H9 (cell line): ENCODE measurements around the gene ZFP64. TPM values are rescaled to one million over a fixed set of nuclear protein-coding genes. Genes with fewer than 3 reads are reported as not detected.

Experiments used
- DNase-seq: peaks from one replicate; pipeline ENCODE4 v3.0.0-alpha.2; 2017
- H2AFZ ChIP-seq: one replicate; pipeline ENCODE4 v1.6.1; 2013; ENCODE audit warnings: mild to moderate bottlenecking, low read length, control low read depth, moderate library complexity
- H2AK5ac ChIP-seq: 2 replicates; pipeline ENCODE4 v1.6.1; 2013; ENCODE audit warnings: low read length, control low read depth, mixed read lengths; ENCODE audit not compliant: insufficient read length
- H2BK120ac ChIP-seq: one replicate; pipeline ENCODE4 v1.6.1; 2013; ENCODE audit warnings: low read depth, mild to moderate bottlenecking, low read length, control low read depth, inconsistent platforms; ENCODE audit not compliant: poor library complexity, severe bottlenecking
- H2BK12ac ChIP-seq: 2 replicates; pipeline ENCODE4 v1.6.1; 2013; ENCODE audit warnings: low read length, control low read depth, mixed read lengths, low read depth; ENCODE audit not compliant: insufficient read length
- H2BK15ac ChIP-seq: 2 replicates; pipeline ENCODE4 v1.6.1; 2013; ENCODE audit warnings: low read depth, low read length, control low read depth
- H2BK20ac ChIP-seq: one replicate; pipeline ENCODE4 v1.6.1; 2013; ENCODE audit warnings: low read depth, mild to moderate bottlenecking, low read length, control low read depth, inconsistent platforms; ENCODE audit not compliant: poor library complexity, severe bottlenecking
- H2BK5ac ChIP-seq: 2 replicates; pipeline ENCODE4 v1.6.1; 2013; ENCODE audit warnings: low read length, control low read depth, mixed read lengths; ENCODE audit not compliant: insufficient read length
- H3K14ac ChIP-seq: 2 replicates; pipeline ENCODE4 v1.6.1; 2013; ENCODE audit warnings: low read length, control low read depth; ENCODE audit not compliant: insufficient read depth
- H3K18ac ChIP-seq: 2 replicates; pipeline ENCODE4 v1.6.1; 2013; ENCODE audit warnings: low read depth, mild to moderate bottlenecking, mixed read lengths, low read length, control low read depth; ENCODE audit not compliant: insufficient read length
- H3K23ac ChIP-seq: 2 replicates; pipeline ENCODE4 v1.6.1; 2013; ENCODE audit warnings: low read length, control low read depth, mixed read lengths, low read depth; ENCODE audit not compliant: insufficient read length
- H3K23me2 ChIP-seq: 2 replicates; pipeline ENCODE4 v1.6.1; 2013; ENCODE audit warnings: low read depth, mild to moderate bottlenecking, mixed read lengths, low read length, control low read depth; ENCODE audit not compliant: insufficient read length, poor library complexity, severe bottlenecking
- H3K27ac ChIP-seq: 2 replicates; pipeline ENCODE4 v1.5.1; 2013; ENCODE audit warnings: low read length, control low read depth, mixed read lengths, low read depth; ENCODE audit not compliant: insufficient read length
- H3K27me3 ChIP-seq: 2 replicates; pipeline ENCODE4 v1.6.1; 2013; ENCODE audit warnings: low read length, control low read depth, inconsistent platforms; ENCODE audit not compliant: insufficient read depth
- H3K4ac ChIP-seq: 2 replicates; pipeline ENCODE4 v1.6.1; 2013; ENCODE audit warnings: low read depth, mild to moderate bottlenecking, control low read depth, inconsistent platforms, low read length, moderate library complexity
- H3K4me1 ChIP-seq: 2 replicates; pipeline ENCODE4 v1.6.1; 2013; ENCODE audit warnings: low read length, control low read depth, inconsistent platforms; ENCODE audit not compliant: insufficient read depth
- H3K4me2 ChIP-seq: 2 replicates; pipeline ENCODE4 v1.6.1; 2013; ENCODE audit warnings: low read length, control low read depth, mixed read lengths; ENCODE audit not compliant: insufficient read length, insufficient read depth
- H3K56ac ChIP-seq: 2 replicates; pipeline ENCODE4 v1.6.1; 2013; ENCODE audit warnings: low read depth, mild to moderate bottlenecking, mixed read lengths, low read length, control low read depth; ENCODE audit not compliant: insufficient read length
- H3K79me1 ChIP-seq: 2 replicates; pipeline ENCODE4 v1.6.1; 2013; ENCODE audit warnings: low read depth, mild to moderate bottlenecking, moderate library complexity, low read length, control low read depth, inconsistent platforms; ENCODE audit not compliant: insufficient read depth, poor library complexity, severe bottlenecking
- H3K79me2 ChIP-seq: 2 replicates; pipeline ENCODE4 v1.6.1; 2013; ENCODE audit warnings: low read length, control low read depth, inconsistent platforms; ENCODE audit not compliant: insufficient read depth
- H3K9ac ChIP-seq: 2 replicates; pipeline ENCODE4 v1.6.1; 2013; ENCODE audit warnings: low read length, control low read depth, mixed read lengths; ENCODE audit not compliant: insufficient read length; ENCODE audit errors: extremely low read depth
- H3K9me3 ChIP-seq: one replicate; pipeline ENCODE4 v1.6.1; 2013; ENCODE audit warnings: low read depth, low read length, inconsistent platforms; ENCODE audit not compliant: control insufficient read depth
- H3T11ph ChIP-seq: one replicate; pipeline ENCODE4 v1.6.1; 2013; ENCODE audit warnings: mild to moderate bottlenecking, low read length, control low read depth, inconsistent platforms
- H4K20me1 ChIP-seq: one replicate; pipeline ENCODE4 v1.6.1; 2013; ENCODE audit not compliant: control insufficient read depth, insufficient read length, insufficient read depth
- H4K5ac ChIP-seq: 2 replicates; pipeline ENCODE4 v1.6.1; 2013; ENCODE audit warnings: low read depth, mild to moderate bottlenecking, mixed read lengths, low read length, control low read depth; ENCODE audit not compliant: insufficient read length
- H4K8ac ChIP-seq: replicated peaks from 2 replicates; pipeline ENCODE4 v1.6.1; 2013; ENCODE audit warnings: low read length, control low read depth, mixed read lengths, low read depth; ENCODE audit not compliant: insufficient read length
- H4K91ac ChIP-seq: 2 replicates; pipeline ENCODE4 v1.6.1; 2013; ENCODE audit warnings: low read depth, mild to moderate bottlenecking, moderate library complexity, mixed read lengths, low read length, control low read depth; ENCODE audit not compliant: insufficient read length
- H3K27ac Mint-ChIP-seq, 3 experiments: 2 replicates in 2 of 3; 3 replicates in 1 of 3; pipeline ENCODE4 v1.8.0; 2020 to 2021; ENCODE audit warnings: mixed read lengths in 3 of 3, mild to moderate bottlenecking in 1 of 3, moderate library complexity in 1 of 3
- H3K27me3 Mint-ChIP-seq: 2 replicates; pipeline ENCODE4 v1.8.0; 2021; ENCODE audit warnings: low read depth, mild to moderate bottlenecking, moderate library complexity, mixed read lengths
- H3K36me3 Mint-ChIP-seq, 3 experiments: 2 replicates in 2 of 3; 3 replicates in 1 of 3; pipeline ENCODE4 v1.8.0; 2020 to 2021; ENCODE audit warnings: low read depth in 3 of 3, mixed read lengths in 3 of 3; ENCODE audit not compliant: insufficient read depth in 1 of 3
- H3K4me1 Mint-ChIP-seq, 2 experiments: 2 replicates each; pipeline ENCODE4 v1.8.0; 2020; ENCODE audit warnings: mixed read lengths in 2 of 2
- H3K4me3 Mint-ChIP-seq, 2 experiments: 2 replicates in 1 of 2; 3 replicates in 1 of 2; pipeline ENCODE4 v1.8.0; 2020 to 2021; ENCODE audit warnings: mild to moderate bottlenecking in 2 of 2, mixed read lengths in 2 of 2, moderate library complexity in 1 of 2
- H3K9me3 Mint-ChIP-seq, 2 experiments: 2 replicates in 1 of 2; 3 replicates in 1 of 2; pipeline ENCODE4 v1.8.0; 2020; ENCODE audit warnings: mild to moderate bottlenecking in 2 of 2, mixed read lengths in 2 of 2, moderate library complexity in 1 of 2
- WGBS: extraction: QIAGEN DNeasy Blood & Tissue Kit; methylation state at CpG from one replicate; pipeline ENCODE4 v1.1.7; 2013; ENCODE audit warnings: missing lambda C conversion rate, low lambda C conversion rate, mixed read lengths; ENCODE audit not compliant: insufficient read length; ENCODE audit errors: extremely low coverage; 5-methylcytosine and 5-hydroxymethylcytosine counted together
- total RNA-seq: library from RNA; stranded (reverse); gene quantifications from 2 replicates; pipeline ENCODE4 v1.2.1, GENCODE V29; 2021
- TF ChIP-seq, protein P1 (sequence below): fragments of 200-600 bp; sonication (generic); conservative IDR thresholded peaks from 3 replicates; pipeline ENCODE4 v1.8.0; 2021; ENCODE audit warnings: antibody characterized with exemption, mild to moderate bottlenecking

The ZFP64 gene
- total RNA-seq, 1 experiment from 2014 or later: 29.2 TPM

DNA sequence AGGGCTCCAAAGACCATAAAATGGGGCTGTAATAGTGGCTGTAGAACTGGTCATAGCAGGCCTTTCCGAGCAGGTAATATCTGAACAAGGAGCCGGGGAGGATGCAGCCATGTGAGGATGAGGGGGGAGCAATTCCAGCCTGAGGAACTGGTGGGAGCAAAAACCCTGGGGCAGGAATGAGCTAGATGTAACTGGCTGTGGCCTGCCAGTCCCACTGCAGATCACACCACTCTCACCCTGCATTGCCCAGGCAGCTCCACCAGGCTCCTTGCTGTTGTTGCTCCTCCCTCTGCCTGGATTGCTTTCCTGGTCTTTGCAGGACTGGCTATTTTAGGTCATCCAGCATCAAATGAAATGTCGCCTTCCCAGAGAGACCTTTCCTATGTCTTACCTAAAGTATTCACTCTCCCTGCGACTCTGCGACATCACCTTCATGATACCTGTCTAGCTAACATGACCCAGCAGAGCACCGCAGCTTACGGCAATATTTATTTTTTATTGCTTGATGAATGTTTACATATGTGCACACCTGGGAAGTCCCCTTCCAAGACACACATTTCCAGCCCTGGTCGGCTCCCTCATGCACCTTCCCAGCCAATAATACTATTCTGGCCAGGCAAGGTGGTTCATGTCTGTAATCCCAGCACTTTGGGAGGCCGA lies 2.4 kb upstream of the ZFP64 start:
- Histone ChIP-seq H4K91ac (no peak overlapping the region), H3K23ac (no peak overlapping the region), H3K14ac (no peak overlapping the region), H4K5ac (no peak overlapping the region), H2BK15ac (no peak overlapping the region), H3T11ph (no peak overlapping the region), H2BK120ac (no peak overlapping the region), H3K4ac (no peak overlapping the region), H2BK5ac (no peak overlapping the region), H3K18ac (no peak overlapping the region), H3K9ac (no peak overlapping the region), H2AK5ac (no peak overlapping the region), H4K8ac (no peak overlapping the region), H3K79me1 (no peaks in the 10 kb centered on the region), H3K4me1 (peaks cover 3% of the 10 kb centered on the region; the same call in 1 of the 2 replicates), H2AFZ (no peak overlapping the region), H3K27me3 (no peaks in the 10 kb centered on the region), H3K4me2 (no peak overlapping the region), H3K23me2 (peaks cover 12% of the 10 kb centered on the region), H3K79me2 (no peaks in the 10 kb centered on the region), H3K27ac (no peak overlapping the region), H3K56ac (no peak overlapping the region), H2BK20ac (no peak overlapping the region), H2BK12ac (no peak overlapping the region), H4K20me1 (peaks cover 2% of the 10 kb centered on the region), H3K9me3 (no peaks in the 10 kb centered on the region)
- no peaks in the 10 kb centered on the region for H3K27me3 Mint-ChIP-seq
- TF ChIP-seq, protein P1, sequence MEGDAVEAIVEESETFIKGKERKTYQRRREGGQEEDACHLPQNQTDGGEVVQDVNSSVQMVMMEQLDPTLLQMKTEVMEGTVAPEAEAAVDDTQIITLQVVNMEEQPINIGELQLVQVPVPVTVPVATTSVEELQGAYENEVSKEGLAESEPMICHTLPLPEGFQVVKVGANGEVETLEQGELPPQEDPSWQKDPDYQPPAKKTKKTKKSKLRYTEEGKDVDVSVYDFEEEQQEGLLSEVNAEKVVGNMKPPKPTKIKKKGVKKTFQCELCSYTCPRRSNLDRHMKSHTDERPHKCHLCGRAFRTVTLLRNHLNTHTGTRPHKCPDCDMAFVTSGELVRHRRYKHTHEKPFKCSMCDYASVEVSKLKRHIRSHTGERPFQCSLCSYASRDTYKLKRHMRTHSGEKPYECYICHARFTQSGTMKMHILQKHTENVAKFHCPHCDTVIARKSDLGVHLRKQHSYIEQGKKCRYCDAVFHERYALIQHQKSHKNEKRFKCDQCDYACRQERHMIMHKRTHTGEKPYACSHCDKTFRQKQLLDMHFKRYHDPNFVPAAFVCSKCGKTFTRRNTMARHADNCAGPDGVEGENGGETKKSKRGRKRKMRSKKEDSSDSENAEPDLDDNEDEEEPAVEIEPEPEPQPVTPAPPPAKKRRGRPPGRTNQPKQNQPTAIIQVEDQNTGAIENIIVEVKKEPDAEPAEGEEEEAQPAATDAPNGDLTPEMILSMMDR: no peak
- WGBS: no CpG with 5 or more reads among the region's 9 CpGs
- no peaks in the 10 kb centered on the region for H3K36me3 Mint-ChIP-seq
- H3K4me1 Mint-ChIP-seq: peaks cover 15 to 16% of the 10 kb centered on the region in 2 experiments
- H3K27ac Mint-ChIP-seq: no peak overlapping the region; a peak in 1 of 7 replicates
- H3K4me3 Mint-ChIP-seq: no peak overlapping the region
- no peak for DNase-seq
- no peaks in the 10 kb centered on the region for H3K9me3 Mint-ChIP-seq
